HG02885 (cell line): Measurements from ENCODE around the gene LYZL6.
"Not testable (repeated sequence)": the region's sequence is repeated elsewhere in the genome, so short reads cannot be mapped to it uniquely, and the experiment has no call there.

ENCODE experiments used
- ATAC-seq: cut with Tn5 transposase; IDR thresholded peaks from one replicate; pipeline ENCODE4 v1.9.1; 2021; ENCODE audit warnings: mild to moderate bottlenecking; ENCODE audit not compliant: unreplicated experiment, poor library complexity

Gene LYZL6

GRCh38 chr17:35948092-35948491 lies 4.6 kb upstream of the LYZL6 start:
- no peak for ATAC-seq

GRCh38 chr17:35947156-35947585 lies 3.7 kb upstream of the LYZL6 start:
- no peak for ATAC-seq

- ATAC-seq = no peak
Observed at GRCh38 chr17:35944151-35944550, 638 bp upstream of the LYZL6 start.

GRCh38 chr17:35942588-35943186 lies 826 bp downstream of the LYZL6 start:
- ATAC-seq = no peak

- ATAC-seq = not testable (repeated sequence)
Observed at GRCh38 chr17:35938492-35938891, 5.0 kb downstream of the LYZL6 start.

- ATAC-seq = no peak
Observed at GRCh38 chr17:35936063-35936462, 7.5 kb downstream of the LYZL6 start.

GRCh38 chr17:35934760-35935159 lies 8.8 kb downstream of the LYZL6 start:
- no peak for ATAC-seq

GRCh38 chr17:35932586-35932985 lies 10.9 kb downstream of the LYZL6 start:
- ATAC-seq = no peak

GRCh38 chr17:35931794-35932425 lies 11.6 kb downstream of the LYZL6 start:
- ATAC-seq = no peak

GRCh38 chr17:35930211-35931065 lies 13.1 kb downstream of the LYZL6 start, which contains the start of gene RDM1:
Gene RDM1 (minus strand): TSS chr17:35930773. CDS start chr17:35930727, 46 bp downstream.
- peak; percentile 67 for ATAC-seq

GRCh38 chr17:35927714-35928113 lies 15.8 kb downstream of the LYZL6 start:
- no peak for ATAC-seq

GRCh38 chr17:35923609-35924114 lies 19.9 kb downstream of the LYZL6 start:
- no peak for ATAC-seq

GRCh38 chr17:35920229-35920628 lies 23.3 kb downstream of the LYZL6 start:
- no peak for ATAC-seq

- ATAC-seq = no peak
Observed at GRCh38 chr17:35918665-35919064, 24.8 kb downstream of the LYZL6 start.

- ATAC-seq = no peak
Observed at GRCh38 chr17:35917519-35918213, 25.8 kb downstream of the LYZL6 start.

GRCh38 chr17:35915153-35915964 lies 28.2 kb downstream of the LYZL6 start:
- ATAC-seq = no peak

- ATAC-seq = no peak
Observed at GRCh38 chr17:35914354-35914753, 29.2 kb downstream of the LYZL6 start.

GRCh38 chr17:35913609-35914008 lies 29.9 kb downstream of the LYZL6 start:
- ATAC-seq = no peak

- no peak for ATAC-seq
Observed at GRCh38 chr17:35912942-35913341, 30.6 kb downstream of the LYZL6 start.
